ENCODE measurements around the gene EMC9. TPM values are rescaled to one million over a fixed set of nuclear protein-coding genes. Genes with fewer than 3 reads are reported as not detected.

Gene EMC9
- total RNA-seq, 1 experiment from 2014 or later, result 49.2 TPM

GRCh38 chr14:24157331-24157730 lies 15.9 kb upstream of the EMC9 start:
- ChIA-PET CTCF (interaction anchor here (1.0 to 6.8 kb wide), 2 partner anchors 9 to 31 kb away, joined by 3 to 141 read pairs; partner anchors contain the start of genes PSME2 and RNF31), POLR2A (interaction anchor here (0.8 to 4.6 kb wide), 3 partner anchors 10 to 44 kb away, joined by 3 to 14 read pairs (median 3); partner anchors contain the start of genes PSME2 and RNF31)
- Mint-ChIP-seq H3K27ac (ENCODE audit: low read depth, unreplicated experiment) (no peak overlapping the region), H3K27me3 (ENCODE audit: insufficient read depth, unreplicated experiment) (no peaks in the 10 kb centered on the region), H3K4me1 (ENCODE audit: insufficient read depth, unreplicated experiment) (peaks cover 11% of the 10 kb centered on the region), H3K9me3 (ENCODE audit: unreplicated experiment) (no peaks in the 10 kb centered on the region), H3K36me3 (ENCODE audit: insufficient read depth, unreplicated experiment) (peaks cover 81% of the 10 kb centered on the region), H3K4me3 (ENCODE audit: unreplicated experiment) (no peak overlapping the region)
- no peak for TF ChIP-seq CTCF (IDR thresholded peaks at IDR 0.05; ENCODE audit: unreplicated experiment)
- intact Hi-C loops (cut with micrococcal nuclease), result no loop called here
- no TSS peak for BruUV-seq (replicated peaks)
- DNase-seq (ENCODE audit: unreplicated experiment), result no peak

DNA sequence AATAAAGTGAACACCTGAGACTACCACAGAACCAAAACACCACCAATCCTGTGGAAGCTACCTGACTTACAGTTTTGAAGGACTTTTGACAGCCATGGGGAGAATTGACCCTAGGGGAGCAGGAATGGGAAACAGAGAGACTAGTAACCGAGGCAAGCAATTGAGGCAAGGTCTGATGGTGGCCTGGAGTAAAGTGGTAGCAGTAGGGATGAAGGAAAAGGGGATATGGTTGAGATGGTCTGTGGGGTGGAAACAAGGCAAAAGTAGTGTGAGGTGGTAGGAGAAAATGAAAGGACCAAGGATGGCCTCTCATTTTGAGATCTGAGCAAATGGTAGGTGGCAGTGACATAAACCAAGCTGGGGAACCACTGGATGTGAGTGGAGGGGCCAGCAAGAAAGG lies 15.4 kb upstream of the EMC9 start:
- intact Hi-C loops (cut with micrococcal nuclease), result no loop called here
- POLR2A ChIA-PET, result interaction anchor here (0.7 to 4.6 kb wide), 4 partner anchors 10 to 43 kb away, joined by 3 to 14 read pairs (median 4); partner anchors contain the start of genes PSME2 and RNF31
- Mint-ChIP-seq H3K9me3 (ENCODE audit: unreplicated experiment) (no peaks in the 10 kb centered on the region), H3K4me3 (ENCODE audit: unreplicated experiment) (no peak overlapping the region), H3K27me3 (ENCODE audit: insufficient read depth, unreplicated experiment) (no peaks in the 10 kb centered on the region), H3K36me3 (ENCODE audit: insufficient read depth, unreplicated experiment) (peaks cover 81% of the 10 kb centered on the region), H3K4me1 (ENCODE audit: insufficient read depth, unreplicated experiment) (peaks cover 11% of the 10 kb centered on the region), H3K27ac (ENCODE audit: low read depth, unreplicated experiment) (no peak overlapping the region)
- CTCF ChIA-PET, result interaction anchor here (1.0 to 6.8 kb wide), 2 partner anchors 9 to 31 kb away, joined by 3 to 141 read pairs; partner anchors contain the start of genes PSME2 and RNF31
- DNase-seq (ENCODE audit: unreplicated experiment), result no peak
- no peak for TF ChIP-seq CTCF (IDR thresholded peaks at IDR 0.05; ENCODE audit: unreplicated experiment)
- BruUV-seq (replicated peaks), result no TSS peak

- no peak for DNase-seq (ENCODE audit: unreplicated experiment)
- CTCF ChIA-PET, result interaction anchor here (1.0 kb wide), 1 partner anchor 178 kb away, joined by 3 read pairs; no protein-coding TSS in a partner anchor
Measured at GRCh38 chr14:24155100-24155499, 13.7 kb upstream of the EMC9 start.

More at GRCh38 chr14:24155100-24155499, 13.7 kb upstream of the EMC9 start:
- intact Hi-C loops (cut with micrococcal nuclease), result no loop called here
- TF ChIP-seq CTCF (IDR thresholded peaks at IDR 0.05; ENCODE audit: unreplicated experiment), result no peak
- Mint-ChIP-seq H3K4me3 (ENCODE audit: unreplicated experiment) (no peak overlapping the region), H3K9me3 (ENCODE audit: unreplicated experiment) (no peaks in the 10 kb centered on the region), H3K27me3 (ENCODE audit: insufficient read depth, unreplicated experiment) (no peaks in the 10 kb centered on the region), H3K4me1 (ENCODE audit: insufficient read depth, unreplicated experiment) (peaks cover 2% of the 10 kb centered on the region), H3K36me3 (ENCODE audit: insufficient read depth, unreplicated experiment) (peaks cover 75% of the 10 kb centered on the region), H3K27ac (ENCODE audit: low read depth, unreplicated experiment) (no peak overlapping the region)
- BruUV-seq (replicated peaks), result no TSS peak
- POLR2A ChIA-PET, result interaction anchor here (0.7 to 4.6 kb wide), 5 partner anchors 8 to 45 kb away, joined by 3 to 14 read pairs (median 3); partner anchors contain the start of genes EMC9, PSME2 and RNF31

Measured in MCF 10A (cell line).